ENCODE data around the gene ING1.
A peak's percentile ranks its signal among the peaks of the same experiment; 100 is the strongest.

ING1 gene

DNA sequence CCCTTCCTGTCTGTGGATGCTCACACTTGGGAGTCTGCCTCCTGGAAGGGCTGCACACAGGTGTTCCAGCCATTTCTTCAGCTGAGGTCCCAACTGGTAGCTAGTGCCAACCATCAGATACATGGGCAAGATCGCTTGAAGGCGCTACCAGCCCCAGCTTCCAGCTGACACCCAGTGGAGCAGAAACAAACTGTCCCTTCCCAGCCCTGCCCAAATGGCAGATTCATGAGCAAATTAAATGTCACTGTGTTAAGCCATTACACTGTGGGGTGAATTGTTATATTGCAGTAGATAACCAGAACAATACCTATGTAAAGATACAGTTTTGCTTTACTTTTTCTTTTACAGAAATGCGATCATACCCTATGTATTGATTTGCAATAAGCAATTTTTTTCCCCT is 17.6 kb downstream of the ING1 start:
- H3K4me3 ChIP-seq (replicated peaks; ENCODE audit: low read depth, low read length): no peak overlapping the region
- TF ChIP-seq, protein P1, sequence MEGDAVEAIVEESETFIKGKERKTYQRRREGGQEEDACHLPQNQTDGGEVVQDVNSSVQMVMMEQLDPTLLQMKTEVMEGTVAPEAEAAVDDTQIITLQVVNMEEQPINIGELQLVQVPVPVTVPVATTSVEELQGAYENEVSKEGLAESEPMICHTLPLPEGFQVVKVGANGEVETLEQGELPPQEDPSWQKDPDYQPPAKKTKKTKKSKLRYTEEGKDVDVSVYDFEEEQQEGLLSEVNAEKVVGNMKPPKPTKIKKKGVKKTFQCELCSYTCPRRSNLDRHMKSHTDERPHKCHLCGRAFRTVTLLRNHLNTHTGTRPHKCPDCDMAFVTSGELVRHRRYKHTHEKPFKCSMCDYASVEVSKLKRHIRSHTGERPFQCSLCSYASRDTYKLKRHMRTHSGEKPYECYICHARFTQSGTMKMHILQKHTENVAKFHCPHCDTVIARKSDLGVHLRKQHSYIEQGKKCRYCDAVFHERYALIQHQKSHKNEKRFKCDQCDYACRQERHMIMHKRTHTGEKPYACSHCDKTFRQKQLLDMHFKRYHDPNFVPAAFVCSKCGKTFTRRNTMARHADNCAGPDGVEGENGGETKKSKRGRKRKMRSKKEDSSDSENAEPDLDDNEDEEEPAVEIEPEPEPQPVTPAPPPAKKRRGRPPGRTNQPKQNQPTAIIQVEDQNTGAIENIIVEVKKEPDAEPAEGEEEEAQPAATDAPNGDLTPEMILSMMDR (IDR thresholded peaks at IDR 0.05; ENCODE audit: low read length, missing control alignments): no peak
- DNase-seq (ENCODE audit: low read depth): no peak

DNA sequence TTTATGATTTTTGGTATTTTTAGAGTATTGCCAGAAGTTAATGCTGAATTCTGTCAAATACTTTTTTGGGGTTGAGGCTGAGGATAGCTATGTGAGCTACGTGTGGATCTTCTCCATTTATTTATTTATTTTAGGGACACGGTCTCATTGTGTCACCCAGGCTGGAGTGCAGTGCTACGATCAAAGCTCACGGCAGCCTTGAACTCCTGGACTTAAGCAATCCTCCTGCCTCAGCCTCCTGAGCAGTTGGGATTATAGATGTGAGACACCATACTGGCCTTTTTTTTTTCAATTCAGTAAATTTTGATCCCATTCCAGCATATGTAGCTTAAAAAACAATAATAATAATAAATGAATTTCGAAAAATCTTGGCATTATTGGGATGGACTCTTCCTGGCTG is 21.1 kb downstream of the ING1 start:
- TF ChIP-seq, protein P1 (IDR thresholded peaks at IDR 0.05; ENCODE audit: low read length, missing control alignments): no peak
- no peak overlapping the region for H3K4me3 ChIP-seq (replicated peaks; ENCODE audit: low read depth, low read length)
- DNase-seq (ENCODE audit: low read depth): no peak

- DNase-seq (ENCODE audit: low read depth): no peak
- H3K4me3 ChIP-seq (replicated peaks; ENCODE audit: low read depth, low read length): no peak overlapping the region
- TF ChIP-seq, protein P1 (IDR thresholded peaks at IDR 0.05; ENCODE audit: low read length, missing control alignments): no peak
Observed at GRCh38 chr13:110737555-110737954, 24.1 kb downstream of the ING1 start.

- TF ChIP-seq, protein P1 (IDR thresholded peaks at IDR 0.05; ENCODE audit: low read length, missing control alignments): no peak
- no peak overlapping the region for H3K4me3 ChIP-seq (replicated peaks; ENCODE audit: low read depth, low read length)
- no peak for DNase-seq (ENCODE audit: low read depth)
Observed at GRCh38 chr13:110743687-110744086, 30.2 kb downstream of the ING1 start.

DNA sequence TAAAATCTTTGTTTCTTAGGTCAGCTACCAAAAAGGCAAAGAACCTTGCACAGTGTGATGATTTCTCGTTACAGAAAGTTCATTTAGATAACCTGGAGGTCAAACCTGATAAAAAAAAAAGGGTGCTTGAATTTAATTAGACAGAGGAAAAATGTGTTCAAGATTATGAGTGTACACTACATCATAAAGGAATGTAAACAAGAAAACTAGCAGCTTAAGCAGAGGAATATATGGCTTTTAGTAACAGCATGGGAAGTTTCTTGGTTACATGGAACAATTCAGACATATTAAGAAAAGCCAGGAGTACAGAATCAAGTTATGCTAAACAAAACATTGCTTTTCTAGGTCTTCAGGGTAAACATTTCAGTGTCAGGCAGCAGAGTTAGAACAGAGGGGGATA is 32.9 kb downstream of the ING1 start:
- DNase-seq (ENCODE audit: low read depth): no peak
- H3K4me3 ChIP-seq (replicated peaks; ENCODE audit: low read depth, low read length): no peak overlapping the region
- TF ChIP-seq, protein P1 (IDR thresholded peaks at IDR 0.05; ENCODE audit: low read length, missing control alignments): no peak

DNA sequence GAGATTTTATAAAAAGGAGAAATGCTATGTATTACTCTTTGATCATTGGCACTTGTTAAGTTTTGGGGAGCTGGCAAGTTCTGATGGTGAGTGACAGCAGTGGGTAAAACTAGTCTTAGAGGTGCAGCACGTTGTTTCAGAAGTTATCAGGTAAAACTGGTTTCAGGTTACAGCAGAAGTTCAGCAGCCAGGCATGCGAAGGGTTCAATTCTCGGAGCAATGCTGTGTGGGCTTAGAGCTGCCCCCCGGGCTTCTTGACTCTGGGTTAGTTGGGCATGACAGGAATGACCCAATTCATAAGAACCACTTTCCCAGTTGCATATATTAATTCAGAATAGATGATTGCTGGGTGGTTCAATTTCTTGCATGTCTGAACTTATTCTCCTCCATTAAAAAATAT is 34.8 kb downstream of the ING1 start:
- no peak overlapping the region for H3K4me3 ChIP-seq (replicated peaks; ENCODE audit: low read depth, low read length)
- no peak for DNase-seq (ENCODE audit: low read depth)
- TF ChIP-seq, protein P1 (IDR thresholded peaks at IDR 0.05; ENCODE audit: low read length, missing control alignments): no peak

DNA sequence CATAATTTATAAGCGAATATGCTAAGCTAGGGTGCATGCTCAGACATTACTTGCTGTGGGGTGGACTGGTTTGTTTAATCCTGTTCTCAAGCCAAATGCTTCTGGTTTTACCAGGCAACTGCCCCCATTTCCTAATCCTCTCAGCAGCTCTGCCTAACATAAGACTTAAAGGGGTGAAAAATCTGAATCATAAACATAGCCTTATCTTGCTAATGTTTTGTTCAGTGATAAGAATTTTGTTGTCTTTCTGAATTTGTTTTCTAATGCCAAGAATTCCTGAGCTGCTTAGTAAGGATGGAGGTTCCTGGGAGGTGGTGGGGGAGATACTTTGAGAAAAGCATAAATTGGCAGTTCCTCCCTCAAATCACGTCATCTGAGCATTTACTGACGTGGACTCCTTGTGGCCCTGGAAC is 42.7 kb downstream of the ING1 start:
- no peak overlapping the region for H3K4me3 ChIP-seq (replicated peaks; ENCODE audit: low read depth, low read length)
- TF ChIP-seq, protein P1 (IDR thresholded peaks at IDR 0.05; ENCODE audit: low read length, missing control alignments): no peak
- peak; percentile 95 for DNase-seq (ENCODE audit: low read depth)
